ENCODE measurements around the gene TMBIM4.
"Not testable (repeated sequence)": the region's sequence is repeated elsewhere in the genome, so short reads cannot be mapped to it uniquely, and the experiment has no call there.

TMBIM4 gene

GRCh38 chr12:66182956-66183355 lies 13.2 kb upstream of the TMBIM4 start:
- Histone ChIP-seq H3K79me2 (ENCODE audit: low read length) (no peaks in the 10 kb centered on the region), H3K4me1 (ENCODE audit: low read length) (peaks cover 10% of the 10 kb centered on the region), H3K36me3 (replicated peaks; ENCODE audit: low read depth, low read length) (no peaks in the 10 kb centered on the region), H3K27me3 (ENCODE audit: low read depth, low read length) (0 out of 2 replicates have a peak, but pooled peaks cover 3% of the 10 kb centered on the region), H4K20me1 (ENCODE audit: insufficient read depth, low read length) (no peaks in the 10 kb centered on the region), H2AFZ (ENCODE audit: low read depth, low read length) (no peak overlapping the region), H3K4me3 (ENCODE audit: low read length) (no peak overlapping the region), H3K9ac (ENCODE audit: low read length) (no peak overlapping the region), H3K27ac (ENCODE audit: low read length) (no peak overlapping the region), H3K9me3 (ENCODE audit: insufficient read depth, low read length) (no peaks in the 10 kb centered on the region), H3K4me2 (ENCODE audit: low read length) (no peak overlapping the region)
- TF ChIP-seq CTCF (IDR thresholded peaks at IDR 0.05; ENCODE audit: low read depth, low read length) (no peak), EZH2phosphoT487 (IDR thresholded peaks at IDR 0.05; ENCODE audit: low read depth) (no peak)

GRCh38 chr12:66176105-66176900 lies 6.5 kb upstream of the TMBIM4 start:
- peaks cover 6% of the 10 kb centered on the region for H3K4me1 ChIP-seq (ENCODE audit: low read length)
- H3K9ac ChIP-seq (ENCODE audit: low read length): no peak overlapping the region
- TF ChIP-seq EZH2phosphoT487 (IDR thresholded peaks at IDR 0.05; ENCODE audit: low read depth) (no peak), CTCF (IDR thresholded peaks at IDR 0.05; ENCODE audit: low read depth, low read length) (no peak)
- no peaks in the 10 kb centered on the region for H3K79me2 ChIP-seq (ENCODE audit: low read length)
- no peak overlapping the region for H3K4me3 ChIP-seq (ENCODE audit: low read length)
- H3K4me2 ChIP-seq (ENCODE audit: low read length): no peak overlapping the region
- H3K36me3 ChIP-seq (replicated peaks; ENCODE audit: low read depth, low read length): no peaks in the 10 kb centered on the region
- H3K27me3 ChIP-seq (ENCODE audit: low read depth, low read length): 0 out of 2 replicates have a peak, but pooled peaks cover 3% of the 10 kb centered on the region
- no peaks in the 10 kb centered on the region for H3K9me3 ChIP-seq (ENCODE audit: insufficient read depth, low read length)
- H4K20me1 ChIP-seq (ENCODE audit: insufficient read depth, low read length): no peaks in the 10 kb centered on the region
- no peak overlapping the region for H2AFZ ChIP-seq (ENCODE audit: low read depth, low read length)
- no peak overlapping the region for H3K27ac ChIP-seq (ENCODE audit: low read length)

- not testable (repeated sequence) for H3K27me3 ChIP-seq (ENCODE audit: low read depth, low read length); H3K36me3 ChIP-seq (replicated peaks; ENCODE audit: low read depth, low read length); H3K4me2 ChIP-seq (ENCODE audit: low read length); H3K9ac ChIP-seq (ENCODE audit: low read length); H2AFZ ChIP-seq (ENCODE audit: low read depth, low read length); H3K9me3 ChIP-seq (ENCODE audit: insufficient read depth, low read length); H3K4me3 ChIP-seq (ENCODE audit: low read length); H3K27ac ChIP-seq (ENCODE audit: low read length); H3K4me1 ChIP-seq (ENCODE audit: low read length); H3K79me2 ChIP-seq (ENCODE audit: low read length); H4K20me1 ChIP-seq (ENCODE audit: insufficient read depth, low read length)
These were observed 4.9 kb upstream of the TMBIM4 start for GRCh38 chr12:66174391-66175325.

DNA sequence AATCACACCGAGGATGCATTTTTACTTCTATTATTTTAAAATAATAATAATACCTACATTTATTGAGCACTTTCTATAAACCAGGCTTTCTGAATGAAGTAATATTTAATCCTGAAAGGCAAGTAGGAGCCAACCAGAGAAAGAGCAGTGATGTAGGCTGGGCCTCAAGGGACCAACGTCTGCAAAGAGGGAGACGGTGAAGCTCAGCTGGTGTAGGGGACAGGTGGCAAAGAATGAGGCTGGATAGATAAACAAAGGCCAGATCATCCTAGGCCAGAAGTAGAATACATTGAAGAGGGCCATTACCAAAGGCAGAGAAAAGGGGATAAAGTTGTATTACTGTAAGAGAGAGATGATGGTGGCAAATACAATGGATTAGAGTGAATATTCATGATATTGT lies 810 bp upstream of the TMBIM4 start:
- Histone ChIP-seq H3K27me3 (ENCODE audit: low read depth, low read length) (no peaks in the 10 kb centered on the region), H3K4me3 (ENCODE audit: low read length) (peak overlapping the region; percentile 85), H3K79me2 (ENCODE audit: low read length) (peaks cover 38% of the 10 kb centered on the region), H4K20me1 (ENCODE audit: insufficient read depth, low read length) (no peaks in the 10 kb centered on the region), H3K9me3 (ENCODE audit: insufficient read depth, low read length) (no peaks in the 10 kb centered on the region), H2AFZ (ENCODE audit: low read depth, low read length) (no peak overlapping the region), H3K4me2 (ENCODE audit: low read length) (peak overlapping the region; percentile 83), H3K27ac (ENCODE audit: low read length) (no peak overlapping the region), H3K9ac (ENCODE audit: low read length) (peak overlapping the region; percentile 89), H3K36me3 (replicated peaks; ENCODE audit: low read depth, low read length) (peaks cover 17% of the 10 kb centered on the region), H3K4me1 (ENCODE audit: low read length) (peaks cover 12% of the 10 kb centered on the region)
- TF ChIP-seq EZH2phosphoT487 (IDR thresholded peaks at IDR 0.05; ENCODE audit: low read depth) (no peak), CTCF (IDR thresholded peaks at IDR 0.05; ENCODE audit: low read depth, low read length) (no peak)
